ENCODE data around the gene PGF.

DNA sequence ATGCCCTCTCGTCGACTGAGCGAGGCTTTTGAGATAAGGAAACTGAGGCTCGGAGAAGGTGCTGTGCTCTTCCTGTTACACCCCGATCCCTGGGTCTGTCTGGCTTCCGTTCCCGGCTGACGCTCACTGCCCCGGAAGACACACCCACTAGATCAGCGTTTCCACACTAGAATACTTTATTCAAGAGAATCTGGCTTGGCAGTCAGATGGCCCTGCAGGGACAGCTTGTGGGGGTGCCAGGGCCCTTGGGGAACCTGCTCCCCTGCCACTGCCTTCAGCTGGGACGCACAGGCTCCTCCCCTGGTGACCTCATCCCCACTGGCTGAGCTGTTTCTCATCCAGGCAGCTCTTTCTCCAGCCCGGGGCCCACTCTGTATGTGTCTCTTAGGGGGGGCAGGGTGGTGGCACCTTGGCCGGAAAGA lies 13.7 kb downstream of the PGF start:
- TF ChIP-seq, protein P1, sequence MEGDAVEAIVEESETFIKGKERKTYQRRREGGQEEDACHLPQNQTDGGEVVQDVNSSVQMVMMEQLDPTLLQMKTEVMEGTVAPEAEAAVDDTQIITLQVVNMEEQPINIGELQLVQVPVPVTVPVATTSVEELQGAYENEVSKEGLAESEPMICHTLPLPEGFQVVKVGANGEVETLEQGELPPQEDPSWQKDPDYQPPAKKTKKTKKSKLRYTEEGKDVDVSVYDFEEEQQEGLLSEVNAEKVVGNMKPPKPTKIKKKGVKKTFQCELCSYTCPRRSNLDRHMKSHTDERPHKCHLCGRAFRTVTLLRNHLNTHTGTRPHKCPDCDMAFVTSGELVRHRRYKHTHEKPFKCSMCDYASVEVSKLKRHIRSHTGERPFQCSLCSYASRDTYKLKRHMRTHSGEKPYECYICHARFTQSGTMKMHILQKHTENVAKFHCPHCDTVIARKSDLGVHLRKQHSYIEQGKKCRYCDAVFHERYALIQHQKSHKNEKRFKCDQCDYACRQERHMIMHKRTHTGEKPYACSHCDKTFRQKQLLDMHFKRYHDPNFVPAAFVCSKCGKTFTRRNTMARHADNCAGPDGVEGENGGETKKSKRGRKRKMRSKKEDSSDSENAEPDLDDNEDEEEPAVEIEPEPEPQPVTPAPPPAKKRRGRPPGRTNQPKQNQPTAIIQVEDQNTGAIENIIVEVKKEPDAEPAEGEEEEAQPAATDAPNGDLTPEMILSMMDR (tag by site-specific recombination; IDR thresholded peaks at IDR 0.05) = no peak
- TF ChIP-seq ZNF214 (tag by site-specific recombination; IDR thresholded peaks at IDR 0.05; ENCODE audit: borderline replicate concordance) (no peak), ZNF416 (tag by site-specific recombination; IDR thresholded peaks at IDR 0.05) (no peak), ZNF175 (tag by site-specific recombination; IDR thresholded peaks at IDR 0.05) (no peak), GLI2 (tag by site-specific recombination; IDR thresholded peaks at IDR 0.05; ENCODE audit: borderline replicate concordance, low read depth) (no peak), SP7 (tag by site-specific recombination; IDR thresholded peaks at IDR 0.05) (no peak), ZNF19 (tag by site-specific recombination; IDR thresholded peaks at IDR 0.05; ENCODE audit: low read depth) (no peak), KLF10 (tag by site-specific recombination; IDR thresholded peaks at IDR 0.05) (no peak), SP2 (tag by site-specific recombination; IDR thresholded peaks at IDR 0.05) (no peak)
- TF ChIP-seq, protein P2, sequence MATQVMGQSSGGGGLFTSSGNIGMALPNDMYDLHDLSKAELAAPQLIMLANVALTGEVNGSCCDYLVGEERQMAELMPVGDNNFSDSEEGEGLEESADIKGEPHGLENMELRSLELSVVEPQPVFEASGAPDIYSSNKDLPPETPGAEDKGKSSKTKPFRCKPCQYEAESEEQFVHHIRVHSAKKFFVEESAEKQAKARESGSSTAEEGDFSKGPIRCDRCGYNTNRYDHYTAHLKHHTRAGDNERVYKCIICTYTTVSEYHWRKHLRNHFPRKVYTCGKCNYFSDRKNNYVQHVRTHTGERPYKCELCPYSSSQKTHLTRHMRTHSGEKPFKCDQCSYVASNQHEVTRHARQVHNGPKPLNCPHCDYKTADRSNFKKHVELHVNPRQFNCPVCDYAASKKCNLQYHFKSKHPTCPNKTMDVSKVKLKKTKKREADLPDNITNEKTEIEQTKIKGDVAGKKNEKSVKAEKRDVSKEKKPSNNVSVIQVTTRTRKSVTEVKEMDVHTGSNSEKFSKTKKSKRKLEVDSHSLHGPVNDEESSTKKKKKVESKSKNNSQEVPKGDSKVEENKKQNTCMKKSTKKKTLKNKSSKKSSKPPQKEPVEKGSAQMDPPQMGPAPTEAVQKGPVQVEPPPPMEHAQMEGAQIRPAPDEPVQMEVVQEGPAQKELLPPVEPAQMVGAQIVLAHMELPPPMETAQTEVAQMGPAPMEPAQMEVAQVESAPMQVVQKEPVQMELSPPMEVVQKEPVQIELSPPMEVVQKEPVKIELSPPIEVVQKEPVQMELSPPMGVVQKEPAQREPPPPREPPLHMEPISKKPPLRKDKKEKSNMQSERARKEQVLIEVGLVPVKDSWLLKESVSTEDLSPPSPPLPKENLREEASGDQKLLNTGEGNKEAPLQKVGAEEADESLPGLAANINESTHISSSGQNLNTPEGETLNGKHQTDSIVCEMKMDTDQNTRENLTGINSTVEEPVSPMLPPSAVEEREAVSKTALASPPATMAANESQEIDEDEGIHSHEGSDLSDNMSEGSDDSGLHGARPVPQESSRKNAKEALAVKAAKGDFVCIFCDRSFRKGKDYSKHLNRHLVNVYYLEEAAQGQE (tag by site-specific recombination; IDR thresholded peaks at IDR 0.05) = no peak
- TF ChIP-seq, protein P3, sequence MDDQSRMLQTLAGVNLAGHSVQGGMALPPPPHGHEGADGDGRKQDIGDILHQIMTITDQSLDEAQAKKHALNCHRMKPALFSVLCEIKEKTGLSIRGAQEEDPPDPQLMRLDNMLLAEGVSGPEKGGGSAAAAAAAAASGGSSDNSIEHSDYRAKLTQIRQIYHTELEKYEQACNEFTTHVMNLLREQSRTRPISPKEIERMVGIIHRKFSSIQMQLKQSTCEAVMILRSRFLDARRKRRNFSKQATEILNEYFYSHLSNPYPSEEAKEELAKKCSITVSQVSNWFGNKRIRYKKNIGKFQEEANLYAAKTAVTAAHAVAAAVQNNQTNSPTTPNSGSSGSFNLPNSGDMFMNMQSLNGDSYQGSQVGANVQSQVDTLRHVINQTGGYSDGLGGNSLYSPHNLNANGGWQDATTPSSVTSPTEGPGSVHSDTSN (CRISPR knock-in tag; IDR thresholded peaks at IDR 0.05) = no peak
